ENCODE measurements around the gene CGB3.
A peak's percentile ranks its signal among the peaks of the same experiment; 100 is the strongest.
"Not testable (repeated sequence)": the region's sequence is repeated elsewhere in the genome, so short reads cannot be mapped to it uniquely, and the experiment has no call there.

The CGB3 gene

DNA sequence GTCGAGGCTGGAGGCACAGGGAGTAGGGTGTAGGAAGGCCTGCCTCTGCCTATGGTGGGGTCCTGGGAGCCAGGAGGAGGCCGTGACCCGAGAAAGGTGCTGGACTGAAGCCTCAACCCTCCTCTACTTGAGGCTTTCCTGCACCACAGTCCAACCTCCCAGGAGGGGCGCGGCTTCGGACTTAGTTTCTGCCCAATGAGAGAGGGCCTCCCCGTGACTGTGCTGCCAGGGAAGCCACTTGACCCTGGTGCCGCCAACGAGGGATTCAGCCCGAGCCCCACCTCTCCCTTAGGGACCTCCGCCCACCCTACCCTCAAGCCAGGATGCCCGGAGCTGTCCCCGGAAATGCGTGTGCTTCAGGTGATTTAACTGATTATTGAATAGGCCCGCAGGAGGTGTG, at the start of gene CGB3:
Gene CGB3, minus strand, starts transcription at position 101 of the 400 bp plus-strand sequence. CDS start 362 bp downstream, outside the sequence.
- not testable (repeated sequence) for DNase-seq

GRCh38 chr19:49071860-49072547, 47.9 kb upstream of the CGB3 start:
- DNase-seq, result peak; percentile 42

DNA sequence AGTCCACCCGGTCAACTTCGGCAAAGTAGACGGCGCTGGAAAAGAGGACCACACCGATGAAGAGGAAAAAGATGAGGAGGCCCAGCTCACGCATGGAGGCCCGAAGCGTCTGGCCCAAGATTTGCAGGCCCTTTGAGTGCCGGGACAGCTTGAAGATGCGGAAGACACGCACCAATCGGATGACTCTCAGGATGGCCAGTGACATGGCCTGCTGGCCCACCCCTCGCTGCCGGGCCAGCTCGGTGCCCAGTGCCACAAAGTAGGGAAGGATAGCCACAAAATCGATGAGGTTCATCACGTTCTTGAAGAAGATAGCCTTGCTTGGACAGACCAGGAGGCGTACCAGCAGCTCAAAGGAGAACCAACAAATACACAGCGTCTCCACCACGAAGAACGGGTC, 46.3 kb upstream of the CGB3 start:
- DNase-seq, result no peak

- no peak for DNase-seq
These were observed 44.9 kb upstream of the CGB3 start for GRCh38 chr19:49069026-49069425.

- no peak for DNase-seq
These were observed 43.4 kb upstream of the CGB3 start for GRCh38 chr19:49067554-49067953.

DNA sequence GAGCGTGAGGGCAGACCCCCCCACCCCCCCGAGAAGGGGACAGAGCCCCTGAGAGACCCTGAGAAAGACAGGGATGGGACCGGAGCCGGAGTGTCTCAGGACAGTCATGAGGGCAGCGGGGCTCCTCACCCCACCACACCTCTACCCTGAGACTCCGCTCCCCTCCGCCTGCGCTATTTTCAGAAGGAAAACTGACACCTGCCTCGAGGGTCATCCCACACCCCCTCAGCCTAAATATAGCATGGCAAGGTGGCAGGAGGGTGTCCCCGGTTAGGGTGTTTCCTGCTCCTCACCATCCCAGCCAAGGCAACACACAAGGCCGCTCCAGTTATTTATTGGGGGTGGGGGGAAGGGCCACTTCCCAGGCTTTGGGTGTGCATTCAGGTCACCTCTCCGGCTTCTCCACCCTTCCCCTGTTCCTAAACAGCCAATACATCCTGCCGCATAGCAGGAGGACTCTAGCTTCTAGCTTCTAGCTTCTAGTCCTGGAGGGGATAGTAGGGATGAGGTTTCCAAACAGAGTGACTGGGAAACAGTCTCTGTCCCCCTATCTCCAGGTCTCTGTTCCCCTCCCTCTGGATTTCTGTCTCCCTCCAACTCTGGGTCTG, 41.9 kb upstream of the CGB3 start:
- DNase-seq, result no peak

- peak; percentile 22 for DNase-seq
These were observed 40.9 kb upstream of the CGB3 start, which contains the start of gene NTF4 for GRCh38 chr19:49064768-49065611. TSS of gene NTF4 (minus strand) at chr19:49064818. CDS start at chr19:49061997, 2,821 bp downstream.

DNA sequence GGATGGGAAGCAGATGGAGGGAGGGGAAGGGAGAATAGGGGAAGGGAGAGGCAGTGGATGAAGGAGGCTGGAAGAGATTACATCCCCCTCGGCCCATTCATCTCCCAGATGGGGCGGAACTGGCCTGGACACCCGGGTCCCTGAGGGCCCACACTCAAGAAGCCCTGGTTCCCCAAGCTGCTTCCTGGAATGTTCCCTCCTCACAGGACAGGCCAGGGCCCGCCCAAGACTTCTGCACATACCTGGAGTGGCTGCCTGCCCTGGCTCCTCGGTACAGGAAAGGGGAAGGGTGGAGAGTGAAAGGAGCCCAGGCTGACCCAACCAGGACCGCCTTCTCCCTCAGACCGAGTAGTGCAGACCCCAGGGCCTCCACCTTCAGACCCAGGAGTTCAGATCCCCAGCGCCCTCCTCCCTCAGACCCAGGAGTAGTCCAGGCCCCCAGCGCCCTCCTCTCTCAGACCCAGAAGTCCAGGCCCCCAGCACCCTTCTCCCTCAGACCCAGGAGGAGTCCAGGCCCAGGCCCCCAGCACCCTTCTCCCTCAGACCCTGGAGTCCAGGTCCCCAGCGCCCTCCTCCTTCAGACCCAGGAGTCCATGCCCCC, 40.0 kb upstream of the CGB3 start:
- DNase-seq, result no peak

GRCh38 chr19:49061445-49061844, 37.3 kb upstream of the CGB3 start:
- no peak for DNase-seq

- DNase-seq, result no peak
These were observed 36.9 kb upstream of the CGB3 start for GRCh38 chr19:49061000-49061399.

DNA sequence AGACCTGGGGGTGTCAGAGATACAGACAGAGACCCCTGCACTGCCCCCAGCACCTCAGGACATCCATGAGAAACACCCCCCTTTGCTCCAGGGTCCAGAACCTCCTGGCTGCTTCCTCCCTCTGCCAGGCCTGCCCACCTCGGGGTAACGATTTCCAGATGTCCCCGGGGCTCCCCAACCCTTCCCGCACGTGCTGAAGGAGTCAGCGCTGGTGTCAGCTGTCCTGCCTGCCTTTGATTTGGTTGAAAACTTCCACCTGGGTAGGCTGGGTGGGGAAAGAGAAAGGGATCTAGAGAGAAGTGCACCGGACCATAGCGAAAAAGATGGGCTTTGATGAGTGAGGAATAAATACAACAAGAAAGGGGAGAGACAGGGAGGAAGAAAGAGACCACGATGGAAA, 34.9 kb upstream of the CGB3 start:
- DNase-seq, result no peak

- DNase-seq, result peak; percentile 50
These were observed 34.4 kb upstream of the CGB3 start for GRCh38 chr19:49058562-49058961.

- peak; percentile 69 for DNase-seq
These were observed 33.6 kb upstream of the CGB3 start, which contains the start of gene CGB7 for GRCh38 chr19:49057636-49058234. TSS of gene CGB7 (minus strand) at chr19:49057749. CDS start at chr19:49055375, 2,374 bp downstream.

DNA sequence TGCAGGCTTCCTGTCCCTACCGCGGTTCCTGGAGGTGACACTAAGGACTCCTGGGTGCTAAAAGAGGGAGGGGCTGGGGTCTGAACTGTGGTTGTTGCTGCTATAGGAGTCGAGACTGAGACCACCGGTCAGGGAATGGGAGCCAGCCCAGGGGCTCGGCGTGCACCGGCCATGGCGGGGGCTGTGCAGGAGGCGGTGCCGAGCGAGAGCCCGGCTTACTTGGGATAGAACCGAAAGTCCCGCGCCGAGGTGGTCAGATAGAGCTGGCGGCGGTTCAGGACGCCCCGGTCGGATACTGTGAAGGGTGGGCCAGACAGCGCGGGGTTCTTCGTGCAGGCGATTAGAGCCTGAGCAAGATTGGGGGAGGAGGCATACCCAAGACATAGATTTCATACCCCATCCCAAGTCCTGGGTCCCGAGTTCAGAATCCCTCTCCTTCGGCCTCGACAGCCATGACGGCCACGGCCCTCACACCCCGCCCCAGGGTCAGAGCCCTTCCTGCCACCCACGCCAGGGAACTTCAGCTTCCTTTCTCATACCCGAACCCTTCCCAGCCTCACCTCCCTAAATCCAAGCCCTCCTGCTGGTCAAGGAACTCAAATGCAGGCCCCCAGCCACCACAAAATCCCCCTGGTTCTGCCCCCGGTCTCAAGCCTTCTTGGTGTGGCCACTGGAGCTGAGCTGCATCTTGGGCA, 32.9 kb upstream of the CGB3 start:
- not testable (repeated sequence) for DNase-seq

GRCh38 chr19:49056101-49056901, 32.2 kb upstream of the CGB3 start:
- DNase-seq, result peak; percentile 66

- DNase-seq, result not testable (repeated sequence)
These were observed 26.4 kb upstream of the CGB3 start for GRCh38 chr19:49050376-49051033.

DNA sequence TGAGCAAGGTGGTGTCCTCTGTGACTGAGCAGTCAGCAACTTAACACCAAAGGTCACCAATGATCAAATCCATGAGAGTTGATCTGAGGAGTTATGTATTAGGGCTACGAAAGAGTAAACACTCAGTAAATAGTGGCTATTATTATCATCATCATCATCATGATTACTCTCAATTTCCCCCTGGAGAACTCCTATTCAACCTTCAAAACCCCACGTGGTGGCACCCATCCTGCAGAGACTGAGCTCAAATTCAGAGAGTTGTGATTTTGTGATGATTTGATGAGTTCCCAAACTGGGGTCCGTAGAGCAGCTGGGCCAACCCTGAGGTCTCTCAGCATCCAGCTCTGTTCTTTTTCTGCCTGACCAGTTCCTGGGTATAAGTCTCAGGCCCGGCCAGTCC, 25.7 kb upstream of the CGB3 start:
- not testable (repeated sequence) for DNase-seq

DNA sequence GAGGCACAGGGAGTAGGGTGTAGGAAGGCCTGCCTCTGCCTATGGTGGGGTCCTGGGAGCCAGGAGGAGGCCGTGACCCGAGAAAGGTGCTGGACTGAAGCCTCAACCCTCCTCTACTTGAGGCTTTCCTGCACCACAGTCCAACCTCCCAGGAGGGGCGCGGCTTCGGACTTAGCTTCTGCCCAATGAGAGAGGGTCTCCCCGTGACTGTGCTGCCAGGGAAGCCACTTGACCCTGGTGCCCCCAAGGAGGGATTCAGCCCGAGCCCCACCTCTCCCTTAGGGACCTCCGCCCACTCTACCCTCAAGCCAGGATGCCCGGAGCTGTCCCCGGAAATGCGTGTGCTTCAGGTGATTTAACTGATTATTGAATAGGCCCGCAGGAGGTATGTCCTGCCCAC, 24.9 kb upstream of the CGB3 start, which contains the start of gene CGB8:
Gene CGB8, minus strand, starts transcription at position 101 of the 400 bp plus-strand sequence. CDS start 372 bp downstream, outside the sequence.
- not testable (repeated sequence) for DNase-seq

DNA sequence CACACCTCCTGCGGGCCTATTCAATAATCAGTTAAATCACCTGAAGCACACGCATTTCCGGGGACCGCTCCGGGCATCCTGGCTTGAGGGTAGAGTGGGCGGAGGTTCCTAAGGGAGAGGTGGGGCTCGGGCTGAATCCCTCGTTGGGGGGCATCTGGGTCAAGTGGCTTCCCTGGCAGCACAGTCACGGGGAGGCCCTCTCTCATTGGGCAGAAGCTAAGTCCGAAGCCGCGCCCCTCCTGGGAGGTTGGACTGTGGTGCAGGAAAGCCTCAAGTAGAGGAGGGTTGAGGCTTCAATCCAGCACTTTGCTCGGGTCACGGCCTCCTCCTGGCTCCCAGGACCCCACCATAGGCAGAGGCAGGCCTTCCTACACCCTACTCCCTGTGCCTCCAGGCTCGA, 19.4 kb upstream of the CGB3 start, which contains the start of gene CGB5:
Gene CGB5, plus strand, starts transcription at position 301 of the 400 bp plus-strand sequence. CDS start 362 bp downstream, outside the sequence.
- not testable (repeated sequence) for DNase-seq

DNA sequence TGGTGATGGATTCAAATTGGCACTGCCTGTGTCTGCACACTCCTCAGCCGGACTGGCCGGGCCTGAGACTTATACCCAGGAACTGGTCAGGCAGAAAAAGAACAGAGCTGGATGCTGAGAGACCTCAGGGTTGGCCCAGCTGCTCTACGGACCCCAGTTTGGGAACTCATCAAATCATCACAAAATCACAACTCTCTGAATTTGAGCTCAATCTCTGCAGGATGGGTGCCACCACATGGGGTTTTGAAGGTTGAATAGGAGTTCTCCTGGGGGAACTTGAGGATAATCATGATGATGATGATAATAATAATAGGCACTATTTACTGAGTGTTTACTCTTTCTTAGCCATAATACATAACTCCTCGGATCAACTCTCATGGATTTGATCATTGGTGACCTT, 18.5 kb upstream of the CGB3 start:
- DNase-seq, result not testable (repeated sequence)
